Skeletal muscle satellite cell (primary cell): ENCODE results near the gene PCCA.

Experiments
- H3K27me3 ChIP-seq: 2 replicates; pipeline ENCODE4 v1.7.0; 2013; ENCODE audit warnings: low read length; ENCODE audit not compliant: control insufficient read depth, insufficient read depth
- H3K36me3 ChIP-seq: 2 replicates; pipeline ENCODE4 v1.7.0; 2013; ENCODE audit warnings: mild to moderate bottlenecking, control low read depth, low read length; ENCODE audit not compliant: insufficient read depth
- H3K4me1 ChIP-seq: 2 replicates; pipeline ENCODE4 v1.7.0; 2013; ENCODE audit warnings: low read length; ENCODE audit not compliant: control insufficient read depth, insufficient read depth
- H3K4me2 ChIP-seq: 2 replicates; pipeline ENCODE4 v1.7.0; 2013; ENCODE audit warnings: mild to moderate bottlenecking, low read length
- H3K4me3 ChIP-seq: 2 replicates; pipeline ENCODE4 v1.7.0; 2013; ENCODE audit warnings: low read length
- H3K9ac ChIP-seq: 2 replicates; pipeline ENCODE4 v1.7.0; 2013; ENCODE audit warnings: mild to moderate bottlenecking, low read depth, low read length, moderate library complexity
- H3K9me3 ChIP-seq: replicated peaks from 2 replicates; pipeline ENCODE4 v1.7.0; 2013; ENCODE audit warnings: mild to moderate bottlenecking, control low read depth, low read length

Gene PCCA

GRCh38 chr13:100506600-100507422 lies 417.9 kb downstream of the PCCA start:
- Histone ChIP-seq H3K4me1 (peaks cover 9% of the 10 kb centered on the region), H3K4me3 (no peak overlapping the region), H3K4me2 (no peak overlapping the region), H3K9ac (no peak overlapping the region), H3K27me3 (no peaks in the 10 kb centered on the region), H3K9me3 (no peaks in the 10 kb centered on the region), H3K36me3 (no peaks in the 10 kb centered on the region)

- H3K9me3 ChIP-seq, result no peaks in the 10 kb centered on the region
- H3K9ac ChIP-seq, result no peak overlapping the region
- H3K36me3 ChIP-seq, result no peaks in the 10 kb centered on the region
- peaks cover 5% of the 10 kb centered on the region for H3K4me1 ChIP-seq
- no peak overlapping the region for H3K4me2 ChIP-seq
- H3K27me3 ChIP-seq, result no peaks in the 10 kb centered on the region
- H3K4me3 ChIP-seq, result no peak overlapping the region
Measured at GRCh38 chr13:100508455-100508854, 419.6 kb downstream of the PCCA start.

- Histone ChIP-seq H3K4me2 (no peak overlapping the region), H3K4me3 (no peak overlapping the region), H3K36me3 (no peaks in the 10 kb centered on the region), H3K4me1 (peaks cover 9% of the 10 kb centered on the region), H3K9me3 (no peaks in the 10 kb centered on the region), H3K9ac (no peak overlapping the region), H3K27me3 (no peaks in the 10 kb centered on the region)
Measured at GRCh38 chr13:100508996-100509395, 420.1 kb downstream of the PCCA start.

- no peaks in the 10 kb centered on the region for H3K9me3 ChIP-seq
- H3K4me2 ChIP-seq, result no peak overlapping the region
- H3K9ac ChIP-seq, result no peak overlapping the region
- peaks cover 16% of the 10 kb centered on the region for H3K4me1 ChIP-seq
- no peak overlapping the region for H3K4me3 ChIP-seq
- no peaks in the 10 kb centered on the region for H3K36me3 ChIP-seq
- no peaks in the 10 kb centered on the region for H3K27me3 ChIP-seq
Measured at GRCh38 chr13:100510208-100510957, 421.5 kb downstream of the PCCA start.

GRCh38 chr13:100511466-100511865 lies 422.6 kb downstream of the PCCA start:
- no peaks in the 10 kb centered on the region for H3K27me3 ChIP-seq

GRCh38 chr13:100512422-100512821 lies 423.5 kb downstream of the PCCA start:
- H3K9me3 ChIP-seq, result no peaks in the 10 kb centered on the region
- no peaks in the 10 kb centered on the region for H3K27me3 ChIP-seq
- H3K36me3 ChIP-seq, result no peaks in the 10 kb centered on the region
- H3K4me2 ChIP-seq, result no peak overlapping the region
- H3K4me1 ChIP-seq, result peaks cover 16% of the 10 kb centered on the region
- no peak overlapping the region for H3K9ac ChIP-seq
- H3K4me3 ChIP-seq, result no peak overlapping the region

More at GRCh38 chr13:100511466-100511865, 422.6 kb downstream of the PCCA start:
- Histone ChIP-seq H3K9me3 (no peaks in the 10 kb centered on the region), H3K36me3 (no peaks in the 10 kb centered on the region), H3K4me2 (no peak overlapping the region), H3K9ac (no peak overlapping the region), H3K4me1 (peaks cover 16% of the 10 kb centered on the region), H3K4me3 (no peak overlapping the region)

- Histone ChIP-seq H3K4me2 (no peak overlapping the region), H3K9ac (no peak overlapping the region)
Measured at GRCh38 chr13:100513171-100513570, 424.3 kb downstream of the PCCA start.

GRCh38 chr13:100513987-100514670 lies 425.2 kb downstream of the PCCA start:
- no peak overlapping the region for H3K9ac ChIP-seq
- H3K36me3 ChIP-seq, result no peaks in the 10 kb centered on the region
- no peak overlapping the region for H3K4me2 ChIP-seq
- peaks cover 16% of the 10 kb centered on the region for H3K4me1 ChIP-seq
- no peaks in the 10 kb centered on the region for H3K27me3 ChIP-seq
- no peak overlapping the region for H3K4me3 ChIP-seq
- H3K9me3 ChIP-seq, result no peaks in the 10 kb centered on the region

More at GRCh38 chr13:100513171-100513570, 424.3 kb downstream of the PCCA start:
- no peaks in the 10 kb centered on the region for H3K9me3 ChIP-seq
- H3K4me1 ChIP-seq, result peaks cover 16% of the 10 kb centered on the region
- no peak overlapping the region for H3K4me3 ChIP-seq
- no peaks in the 10 kb centered on the region for H3K36me3 ChIP-seq
- no peaks in the 10 kb centered on the region for H3K27me3 ChIP-seq

- peaks cover 16% of the 10 kb centered on the region for H3K4me1 ChIP-seq
- no peaks in the 10 kb centered on the region for H3K27me3 ChIP-seq
- no peaks in the 10 kb centered on the region for H3K36me3 ChIP-seq
- H3K4me2 ChIP-seq, result no peak overlapping the region
- no peak overlapping the region for H3K4me3 ChIP-seq
- no peak overlapping the region for H3K9ac ChIP-seq
- H3K9me3 ChIP-seq, result no peaks in the 10 kb centered on the region
Measured at GRCh38 chr13:100514788-100515409, 426.0 kb downstream of the PCCA start.

- H3K9me3 ChIP-seq, result no peaks in the 10 kb centered on the region
- H3K4me2 ChIP-seq, result no peak overlapping the region
- no peak overlapping the region for H3K4me3 ChIP-seq
- no peaks in the 10 kb centered on the region for H3K36me3 ChIP-seq
- no peak overlapping the region for H3K9ac ChIP-seq
- peaks cover 16% of the 10 kb centered on the region for H3K4me1 ChIP-seq
- H3K27me3 ChIP-seq, result no peaks in the 10 kb centered on the region
Measured at GRCh38 chr13:100515410-100515800, 426.5 kb downstream of the PCCA start.

- H3K4me3 ChIP-seq, result no peak overlapping the region
- no peak overlapping the region for H3K4me2 ChIP-seq
- no peaks in the 10 kb centered on the region for H3K9me3 ChIP-seq
- H3K9ac ChIP-seq, result no peak overlapping the region
- peaks cover 16% of the 10 kb centered on the region for H3K4me1 ChIP-seq
- no peaks in the 10 kb centered on the region for H3K36me3 ChIP-seq
- no peaks in the 10 kb centered on the region for H3K27me3 ChIP-seq
Measured at GRCh38 chr13:100517135-100517534, 428.2 kb downstream of the PCCA start.
